HCT116 (cell line): ENCODE data around the gene SLC35D1.

ENCODE experiments used
- CTCF ChIP-seq, 3 experiments: fragments of 200-600 bp in 1 of 3; sonication (generic) in 1 of 3; IDR thresholded peaks in 2 of 3; conservative IDR thresholded peaks in 1 of 3; 2 replicates each; pipeline ENCODE4 v1.5.1; 2012 to 2017; ENCODE audit warnings: low read depth in 2 of 3, low read length in 2 of 3, antibody characterized with exemption in 1 of 3, borderline replicate concordance in 1 of 3, control low read depth in 1 of 3, mild to moderate bottlenecking in 1 of 3, mixed read lengths in 1 of 3, mixed run types in 1 of 3, moderate library complexity in 1 of 3; ENCODE audit not compliant: insufficient read depth in 1 of 3
- FOSL1 ChIP-seq: IDR thresholded peaks from 2 replicates; pipeline ENCODE4 v1.6.1; 2012; ENCODE audit warnings: low read depth
- POLR2AphosphoS5 ChIP-seq: IDR thresholded peaks from 2 replicates; pipeline ENCODE4 v1.6.1; 2011; ENCODE audit warnings: mild to moderate bottlenecking, low read depth, low read length, moderate library complexity

GRCh38 chr1:67089685-67090208 lies 35.8 kb upstream of the SLC35D1 start:
- TF ChIP-seq POLR2AphosphoS5 (no peak), CTCF (IDR thresholded peaks at IDR 0.05 in 2 of 3, conservative IDR thresholded peaks at IDR 0.05 in 1 of 3; ENCODE audit: borderline replicate concordance in 1 of 3, insufficient read depth in 1 of 3, low read depth in 2 of 3, low read length in 2 of 3) (no peak), FOSL1 (no peak)
